Urothelium cell line (cell line): ENCODE data around the gene STX18.

ENCODE experiments used
- DNase-seq: peaks from one replicate; pipeline ENCODE4 v3.0.0; 2011; ENCODE audit warnings: low spot score, mixed read lengths
- FAIRE-seq: peaks from 2 replicates; lab custom pipeline; 2011; peaks lifted over from hg19 to GRCh38; lab: Jason Lieb, UNC

Gene STX18

GRCh38 chr4:4446434-4446833, 95.4 kb downstream of the STX18 start:
- FAIRE-seq, result no peak
- no peak for DNase-seq

GRCh38 chr4:4443821-4444220, 98.0 kb downstream of the STX18 start:
- DNase-seq (peak; percentile 13), FAIRE-seq (no peak)

GRCh38 chr4:4440333-4441061, 101.4 kb downstream of the STX18 start:
- DNase-seq (no peak), FAIRE-seq (no peak)

- DNase-seq (no peak), FAIRE-seq (no peak)
Observed at GRCh38 chr4:4439782-4440181, 102.1 kb downstream of the STX18 start.

GRCh38 chr4:4438891-4439290, 103.0 kb downstream of the STX18 start:
- DNase-seq, result no peak
- no peak for FAIRE-seq

- no peak for DNase-seq
- no peak for FAIRE-seq
Observed at GRCh38 chr4:4437798-4438470, 103.9 kb downstream of the STX18 start.

GRCh38 chr4:4436244-4436823, 105.5 kb downstream of the STX18 start:
- no peak for FAIRE-seq
- no peak for DNase-seq

GRCh38 chr4:4433941-4434340, 107.9 kb downstream of the STX18 start:
- no peak for DNase-seq
- no peak for FAIRE-seq

GRCh38 chr4:4432341-4433125, 109.3 kb downstream of the STX18 start:
- FAIRE-seq, result no peak
- DNase-seq, result no peak

- FAIRE-seq, result peak; percentile 58
- peak; percentile 64 for DNase-seq
Observed at GRCh38 chr4:4430492-4431195, 111.2 kb downstream of the STX18 start.

GRCh38 chr4:4428966-4429875, 112.6 kb downstream of the STX18 start:
- FAIRE-seq, result no peak
- no peak for DNase-seq

- FAIRE-seq (no peak), DNase-seq (no peak)
Observed at GRCh38 chr4:4427886-4428285, 114.0 kb downstream of the STX18 start.

GRCh38 chr4:4427121-4427870, 114.6 kb downstream of the STX18 start:
- peak; percentile 13 for DNase-seq
- FAIRE-seq, result no peak

GRCh38 chr4:4426511-4427120, 115.2 kb downstream of the STX18 start:
- FAIRE-seq (no peak), DNase-seq (no peak)

GRCh38 chr4:4425696-4426095, 116.2 kb downstream of the STX18 start:
- DNase-seq (no peak), FAIRE-seq (no peak)

GRCh38 chr4:4425119-4425690, 116.6 kb downstream of the STX18 start:
- no peak for FAIRE-seq
- DNase-seq, result no peak

GRCh38 chr4:4424499-4425115, 117.2 kb downstream of the STX18 start:
- no peak for DNase-seq
- FAIRE-seq, result no peak
